GM21360 (cell line): ENCODE data around the gene PRDM16.

Source experiments
- ATAC-seq: cut with Tn5 transposase; IDR thresholded peaks from one replicate; pipeline ENCODE4 v1.9.1; 2021; ENCODE audit warnings: mild to moderate bottlenecking, moderate library complexity; ENCODE audit not compliant: unreplicated experiment

PRDM16 gene

GRCh38 chr1:3327389-3327702 lies 258.3 kb downstream of the PRDM16 start:
- ATAC-seq = no peak

- ATAC-seq = no peak
Observed at GRCh38 chr1:3327936-3328590, 259.1 kb downstream of the PRDM16 start.

GRCh38 chr1:3329640-3330281 lies 260.8 kb downstream of the PRDM16 start:
- no peak for ATAC-seq

GRCh38 chr1:3330771-3331245 lies 261.8 kb downstream of the PRDM16 start:
- no peak for ATAC-seq

- ATAC-seq = no peak
Observed at GRCh38 chr1:3331564-3331963, 262.6 kb downstream of the PRDM16 start.

GRCh38 chr1:3332043-3332442 lies 263.0 kb downstream of the PRDM16 start:
- ATAC-seq = no peak

- ATAC-seq = no peak
Observed at GRCh38 chr1:3332662-3333061, 263.7 kb downstream of the PRDM16 start.

- no peak for ATAC-seq
Observed at GRCh38 chr1:3333903-3334302, 264.9 kb downstream of the PRDM16 start.

GRCh38 chr1:3334366-3334765 lies 265.4 kb downstream of the PRDM16 start:
- no peak for ATAC-seq

- ATAC-seq = no peak
Observed at GRCh38 chr1:3335754-3336640, 267.0 kb downstream of the PRDM16 start.

GRCh38 chr1:3336641-3337630 lies 267.9 kb downstream of the PRDM16 start:
- ATAC-seq = no peak

GRCh38 chr1:3337798-3338724 lies 269.1 kb downstream of the PRDM16 start:
- ATAC-seq = no peak

GRCh38 chr1:3338725-3339070 lies 269.7 kb downstream of the PRDM16 start:
- ATAC-seq = no peak

- ATAC-seq = no peak
Observed at GRCh38 chr1:3339856-3340255, 270.9 kb downstream of the PRDM16 start.

- no peak for ATAC-seq
Observed at GRCh38 chr1:3340548-3341235, 271.7 kb downstream of the PRDM16 start.

GRCh38 chr1:3341236-3341994 lies 272.4 kb downstream of the PRDM16 start:
- ATAC-seq = no peak

GRCh38 chr1:3342960-3343359 lies 274.0 kb downstream of the PRDM16 start:
- no peak for ATAC-seq

GRCh38 chr1:3344395-3344794 lies 275.4 kb downstream of the PRDM16 start:
- no peak for ATAC-seq
